ENCODE results near the gene CCDC51.

Gene CCDC51

GRCh38 chr3:48395714-48396113 lies 44.2 kb downstream of the CCDC51 start (continued):
- TF ChIP-seq POU6F1 (CRISPR knock-in tag; IDR thresholded peaks at IDR 0.05; ENCODE audit: borderline replicate concordance, low read depth) = no peak
- TF ChIP-seq ZNF565 (CRISPR knock-in tag; conservative IDR thresholded peaks at IDR 0.05; ENCODE audit: low read depth) = no peak

- TF ChIP-seq ARNTL (CRISPR knock-in tag; IDR thresholded peaks at IDR 0.05; ENCODE audit: borderline replicate concordance, low read depth) (no peak), POU6F1 (CRISPR knock-in tag; IDR thresholded peaks at IDR 0.05; ENCODE audit: borderline replicate concordance, low read depth) (no peak)
- no peak for ATAC-seq
Measured at GRCh38 chr3:48394391-48394790, 45.5 kb downstream of the CCDC51 start.

- TF ChIP-seq POU6F1 (CRISPR knock-in tag; IDR thresholded peaks at IDR 0.05; ENCODE audit: borderline replicate concordance, low read depth) (no peak), ZC3H10 (CRISPR knock-in tag; IDR thresholded peaks at IDR 0.05) (no peak), SNAI2 (CRISPR knock-in tag; IDR thresholded peaks at IDR 0.05) (no peak), ESRRG (CRISPR knock-in tag; IDR thresholded peaks at IDR 0.05) (no peak), BACH2 (CRISPR knock-in tag; IDR thresholded peaks at IDR 0.05; ENCODE audit: borderline replicate concordance) (no peak), ARNTL (CRISPR knock-in tag; IDR thresholded peaks at IDR 0.05; ENCODE audit: borderline replicate concordance, low read depth) (no peak), PATZ1 (CRISPR knock-in tag; IDR thresholded peaks at IDR 0.05; ENCODE audit: borderline replicate concordance) (no peak), TOX (CRISPR knock-in tag; IDR thresholded peaks at IDR 0.05; ENCODE audit: borderline replicate concordance) (no peak), TCF4 (CRISPR knock-in tag; IDR thresholded peaks at IDR 0.05; ENCODE audit: borderline replicate concordance) (no peak), ZNF8 (CRISPR knock-in tag; IDR thresholded peaks at IDR 0.05) (no peak), ZNF565 (CRISPR knock-in tag; conservative IDR thresholded peaks at IDR 0.05; ENCODE audit: low read depth) (no peak), ZFP3 (CRISPR knock-in tag; IDR thresholded peaks at IDR 0.05) (no peak), CREB5 (CRISPR knock-in tag; IDR thresholded peaks at IDR 0.05; ENCODE audit: low read depth) (no peak), CSRNP3 (CRISPR knock-in tag; IDR thresholded peaks at IDR 0.05) (no peak), RARB (CRISPR knock-in tag; IDR thresholded peaks at IDR 0.05) (no peak), TSHZ2 (CRISPR knock-in tag; IDR thresholded peaks at IDR 0.05) (no peak)
- no peak for ATAC-seq
Measured at GRCh38 chr3:48388966-48389365, 51.0 kb downstream of the CCDC51 start.

Data from SK-N-SH treated with all-trans-retinoic acid at 6 μM for 48 hours (cell line).